H1 (cell line): ENCODE measurements around the gene NRAS. TPM values are rescaled to one million over a fixed set of nuclear protein-coding genes. Genes with fewer than 3 reads are reported as not detected.

Source experiments
- CTCF ChIA-PET: fragments of 300-600 bp; sonication (Branson Sonifier 250); formaldehyde crosslinking; loops from one replicate; lab custom pipeline; 2021; ENCODE audit not compliant: partially characterized antibody; lab: Charles Lee
- POLR2A ChIA-PET: fragments of 300-600 bp; sonication (Branson Sonifier 250); formaldehyde crosslinking; loops from one replicate; lab custom pipeline; 2021; ENCODE audit warnings: inconsistent platforms; ENCODE audit not compliant: partially characterized antibody; lab: Charles Lee
- DNase-seq, 2 experiments: peaks; one replicate each; pipeline versions ENCODE4 v3.0.0 to v3.0.0-alpha.2; 2010 to 2022; ENCODE audit warnings: low spot score in 2 of 2, low read depth in 1 of 2, mixed read lengths in 1 of 2
- FAIRE-seq: peaks from 2 replicates; lab custom pipeline; 2011; peaks lifted over from hg19 to GRCh38; lab: Jason Lieb, UNC
- H2AFZ ChIP-seq: 2 replicates; pipeline ENCODE4 v1.8.1; 2012; ENCODE audit warnings: low read length, inconsistent platforms
- H2AK5ac ChIP-seq: 2 replicates; pipeline ENCODE4 v1.6.1; 2013; ENCODE audit warnings: low read depth, low read length
- H2BK120ac ChIP-seq: replicated peaks from 2 replicates; pipeline ENCODE3; 2013; ENCODE audit warnings: low read depth, low read length, inconsistent platforms
- H2BK12ac ChIP-seq: 2 replicates; pipeline ENCODE4 v1.6.1; 2013; ENCODE audit warnings: low read depth, low read length
- H2BK15ac ChIP-seq: 2 replicates; pipeline ENCODE4 v1.6.1; 2013; ENCODE audit warnings: low read length
- H2BK20ac ChIP-seq: 2 replicates; pipeline ENCODE4 v1.6.1; 2013; ENCODE audit warnings: low read length
- H2BK5ac ChIP-seq: 2 replicates; pipeline ENCODE4 v1.6.1; 2013; ENCODE audit warnings: low read depth, low read length
- H3K14ac ChIP-seq: 2 replicates; pipeline ENCODE4 v1.6.1; 2013; ENCODE audit warnings: inconsistent platforms; ENCODE audit not compliant: insufficient read length
- H3K18ac ChIP-seq: 2 replicates; pipeline ENCODE4 v1.6.1; 2013; ENCODE audit warnings: low read length; ENCODE audit errors: extremely low read depth
- H3K23ac ChIP-seq: 2 replicates; pipeline ENCODE4 v1.6.1; 2013; ENCODE audit warnings: inconsistent platforms; ENCODE audit not compliant: insufficient read length
- H3K23me2 ChIP-seq: 2 replicates; pipeline ENCODE4 v1.6.1; 2013; ENCODE audit warnings: low read depth, low read length
- H3K27ac ChIP-seq: 2 replicates; pipeline ENCODE4 v1.6.1; 2011; ENCODE audit warnings: low read depth, low read length, inconsistent platforms
- H3K27me3 ChIP-seq, 4 experiments: replicated peaks in 1 of 4; 1 replicate in 1 of 4; 2 replicates in 3 of 4; pipeline versions ENCODE4 v1.6.1 to v1.8.1; 2011 to 2013; ENCODE audit warnings: low read length in 3 of 4, mild to moderate bottlenecking in 3 of 4, inconsistent platforms in 2 of 4, mixed read lengths in 2 of 4, moderate library complexity in 1 of 4; ENCODE audit not compliant: control insufficient read depth in 3 of 4, insufficient read depth in 3 of 4; ENCODE audit errors: extremely low read depth in 1 of 4
- H3K36me3 ChIP-seq, 4 experiments: 2 replicates each; pipeline versions ENCODE4 v1.6.1 to v1.8.1; 2011 to 2013; ENCODE audit warnings: mild to moderate bottlenecking in 4 of 4, low read length in 3 of 4, moderate library complexity in 2 of 4, control low read depth in 1 of 4, inconsistent platforms in 1 of 4; ENCODE audit not compliant: insufficient read depth in 4 of 4, control insufficient read depth in 2 of 4
- H3K4ac ChIP-seq: replicated peaks from 2 replicates; pipeline ENCODE3; 2013; ENCODE audit warnings: low read length, low read depth, mixed read lengths, inconsistent platforms; ENCODE audit not compliant: insufficient read length
- H3K4me1 ChIP-seq, 4 experiments: replicated peaks in 1 of 4; 1 replicate in 1 of 4; 2 replicates in 3 of 4; pipeline versions ENCODE4 v1.6.1 to v1.8.1; 2011 to 2013; ENCODE audit warnings: low read length in 3 of 4, inconsistent platforms in 2 of 4, mixed read lengths in 1 of 4; ENCODE audit not compliant: insufficient read depth in 4 of 4, control insufficient read depth in 3 of 4
- H3K4me2 ChIP-seq, 2 experiments: 2 replicates each; pipeline versions ENCODE4 v1.6.1 to v1.8.1; 2011 to 2013; ENCODE audit warnings: low read depth in 2 of 2, low read length in 2 of 2, control low read depth in 1 of 2, inconsistent platforms in 1 of 2, mild to moderate bottlenecking in 1 of 2; ENCODE audit not compliant: insufficient read depth in 1 of 2
- H3K4me3 ChIP-seq, 4 experiments: fragments of 200-600, 300-600 bp in 1 of 4; sonication (generic), shearing (Covaris generic), sonication (Bioruptor Twin) in 1 of 4; 2 replicates each; pipeline versions ENCODE4 v1.5.1 to v1.8.1; 2011 to 2016; ENCODE audit warnings: low read length in 4 of 4, low read depth in 3 of 4, control low read depth in 2 of 4, inconsistent platforms in 2 of 4, mild to moderate bottlenecking in 2 of 4, mixed read lengths in 1 of 4, moderate library complexity in 1 of 4; ENCODE audit not compliant: insufficient read depth in 2 of 4; ENCODE audit errors: extremely low read depth in 1 of 4
- H3K56ac ChIP-seq: replicated peaks from 2 replicates; pipeline ENCODE3; 2013; ENCODE audit warnings: low read depth, mild to moderate bottlenecking, mixed read lengths, low read length, inconsistent platforms; ENCODE audit not compliant: insufficient read length
- H3K79me1 ChIP-seq: 2 replicates; pipeline ENCODE4 v1.6.1; 2013; ENCODE audit warnings: low read depth, low read length, control low read depth
- H3K79me2 ChIP-seq, 2 experiments: 2 replicates each; pipeline versions ENCODE4 v1.6.1 to v1.8.1; 2012 to 2013; ENCODE audit warnings: low read length in 2 of 2, mild to moderate bottlenecking in 2 of 2, inconsistent platforms in 1 of 2; ENCODE audit not compliant: insufficient read depth in 2 of 2, control insufficient read depth in 1 of 2
- H3K9ac ChIP-seq, 4 experiments: replicated peaks in 1 of 4; 1 replicate in 1 of 4; 2 replicates in 3 of 4; pipeline versions ENCODE4 v1.6.1 to v1.8.1; 2011 to 2013; ENCODE audit warnings: low read depth in 3 of 4, low read length in 3 of 4, control low read depth in 2 of 4, mild to moderate bottlenecking in 2 of 4, moderate library complexity in 2 of 4, inconsistent platforms in 1 of 4; ENCODE audit errors: extremely low read depth in 1 of 4
- H3K9me3 ChIP-seq, 2 experiments: 2 replicates each; pipeline versions ENCODE4 v1.6.1 to v1.8.1; 2012 to 2013; ENCODE audit warnings: mild to moderate bottlenecking in 2 of 2, moderate library complexity in 2 of 2, control low read depth in 1 of 2, inconsistent platforms in 1 of 2, low read depth in 1 of 2, low read length in 1 of 2, mixed read lengths in 1 of 2; ENCODE audit not compliant: insufficient read depth in 2 of 2
- H4K20me1 ChIP-seq, 2 experiments: replicated peaks in 1 of 2; 2 replicates each; pipeline versions ENCODE3 to v1.8.1; 2011 to 2013; ENCODE audit warnings: inconsistent platforms in 2 of 2, low read length in 2 of 2, mild to moderate bottlenecking in 1 of 2; ENCODE audit not compliant: insufficient read depth in 2 of 2, control insufficient read depth in 1 of 2
- H4K5ac ChIP-seq: 2 replicates; pipeline ENCODE4 v1.6.1; 2013; ENCODE audit warnings: low read length, low read depth, mixed read lengths, inconsistent platforms; ENCODE audit not compliant: insufficient read length
- H4K8ac ChIP-seq: 2 replicates; pipeline ENCODE4 v1.8.0; 2013; ENCODE audit warnings: mild to moderate bottlenecking, moderate library complexity, low read length, inconsistent platforms; ENCODE audit not compliant: insufficient read depth; ENCODE audit errors: extremely low read depth
- H4K91ac ChIP-seq: replicated peaks from 2 replicates; pipeline ENCODE3; 2013; ENCODE audit warnings: low read length, mixed read lengths, inconsistent platforms; ENCODE audit not compliant: insufficient read length
- ATF2 ChIP-seq: IDR thresholded peaks from 2 replicates; pipeline ENCODE4 v1.6.1; 2012; ENCODE audit warnings: low read length, inconsistent platforms
- BACH1 ChIP-seq: IDR thresholded peaks from 2 replicates; pipeline ENCODE4 v1.6.1; 2012; ENCODE audit warnings: low read length, improper control_type of control experiment
- CBX5 ChIP-seq: fragments of 300-800, 300-1000 bp; sonication (generic); IDR thresholded peaks from 2 replicates; pipeline ENCODE4 v1.7.1; 2016; ENCODE audit warnings: antibody characterized with exemption, low read length, low read depth
- CHD1 ChIP-seq: IDR thresholded peaks from 2 replicates; pipeline ENCODE4 v1.6.1; 2012; ENCODE audit warnings: low read depth, low read length, improper control_type of control experiment
- CHD2 ChIP-seq: IDR thresholded peaks from 2 replicates; pipeline ENCODE4 v1.6.1; 2012; ENCODE audit warnings: low read length, improper control_type of control experiment
- CTBP2 ChIP-seq: IDR thresholded peaks from 2 replicates; pipeline ENCODE4 v1.7.0; 2011; ENCODE audit warnings: borderline replicate concordance, mild to moderate bottlenecking, moderate library complexity, mixed read lengths, low read length; ENCODE audit not compliant: insufficient read depth, insufficient read length
- GTF2F1 ChIP-seq: IDR thresholded peaks from 2 replicates; pipeline ENCODE4 v1.6.1; 2012; ENCODE audit warnings: low read depth, low read length, improper control_type of control experiment, borderline replicate concordance
- KDM4A ChIP-seq: IDR thresholded peaks from one replicate; pipeline ENCODE4 v1.7.1; 2012; ENCODE audit warnings: low read depth, mild to moderate bottlenecking, moderate library complexity, low read length, inconsistent platforms; ENCODE audit not compliant: severe bottlenecking
- POU5F1 ChIP-seq: IDR thresholded peaks from 2 replicates; pipeline ENCODE4 v1.6.1; 2011; ENCODE audit warnings: low read depth, mild to moderate bottlenecking, low read length, moderate library complexity
- RAD21 ChIP-seq, 2 experiments: IDR thresholded peaks in 1 of 2; conservative IDR thresholded peaks in 1 of 2; 2 replicates each; pipeline ENCODE4 v1.6.1; 2011; ENCODE audit warnings: low read depth in 2 of 2, low read length in 2 of 2, improper control_type of control experiment in 1 of 2, inconsistent platforms in 1 of 2, mild to moderate bottlenecking in 1 of 2, moderate library complexity in 1 of 2
- RNF2 ChIP-seq: fragments of 200-900, 300-1000 bp; sonication (generic); IDR thresholded peaks from 2 replicates; pipeline ENCODE4 v1.7.1; 2016; ENCODE audit warnings: borderline replicate concordance, low read depth, mild to moderate bottlenecking, antibody characterized with exemption, low read length; ENCODE audit not compliant: poor library complexity, severe bottlenecking; ENCODE audit errors: missing control alignments
- ZNF274 ChIP-seq: IDR thresholded peaks from 2 replicates; pipeline ENCODE4 v1.7.0; 2012; ENCODE audit warnings: low read length, borderline replicate concordance; ENCODE audit errors: extremely low read depth
- WGBS, 2 experiments: shearing (Covaris generic) in 1 of 2; methylation state at CpG; one replicate each; pipeline versions ENCODE4 v1.1.6 to v1.1.7; 2013 to 2015; ENCODE audit warnings: low lambda C conversion rate in 2 of 2, mixed read lengths in 2 of 2, inconsistent platforms in 1 of 2, low coverage in 1 of 2, missing lambda C conversion rate in 1 of 2; ENCODE audit not compliant: insufficient replicate concordance in 2 of 2, insufficient coverage in 1 of 2, insufficient read length in 1 of 2; ENCODE audit errors: extremely low coverage in 1 of 2, missing lambda C conversion rate in 1 of 2; 5-methylcytosine and 5-hydroxymethylcytosine counted together
- polyA plus RNA-seq, 7 experiments: library from polyadenylated mRNA; depleted of rRNA in 3 of 7; stranded (reverse) in 5 of 7; unstranded in 2 of 7; fragments of >200 nt in 5 of 7; fragments of 200-250 nt in 2 of 7; gene quantifications; 1 replicate in 5 of 7; 2 replicates in 1 of 7; 4 replicates in 1 of 7; pipeline versions ENCODE4 v1.2.1 to v1.2.3, GENCODE V29; 2011 to 2013; ENCODE audit warnings: missing spikeins in 2 of 7, mixed read lengths in 2 of 7
- total RNA-seq: library from RNA; stranded (reverse); fragmentation: NEBNext Ultra II Directional; extraction: Animal tissue kit (Norgen Biotek cat#: 25700); gene quantifications from 2 replicates; pipeline ENCODE4 v1.2.1, GENCODE V29; 2021

NRAS gene
- total and polyA plus RNA-seq, 2 of the 8 experiments (the other 6 are each of a cell fraction or from before 2014, with no cell fraction given) = 24.5 to 65.1 TPM

DNA sequence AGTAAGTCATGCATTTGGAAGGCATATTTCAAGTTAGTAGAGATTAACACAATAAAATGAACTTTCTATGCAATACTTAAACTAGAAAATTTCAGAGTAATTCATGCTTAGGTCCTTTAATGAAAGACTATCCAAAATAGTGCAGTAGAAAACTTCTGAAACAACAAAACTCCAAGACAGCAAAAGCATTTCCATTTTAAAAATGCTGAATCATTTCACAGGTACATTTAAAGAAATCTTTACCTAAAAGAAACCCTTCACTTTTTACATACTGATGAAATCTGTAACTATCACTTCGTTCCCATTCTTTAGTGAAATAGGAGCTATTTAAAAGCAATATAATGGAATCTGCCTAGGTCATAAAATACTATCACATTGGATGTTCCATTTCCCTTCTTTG, 23.8 kb upstream of the NRAS start:
- H3K14ac ChIP-seq = no peak overlapping the region
- no peaks in the 10 kb centered on the region for H3K23me2 ChIP-seq
- no peak overlapping the region for H2BK20ac ChIP-seq
- H3K9me3 ChIP-seq = no peaks in the 10 kb centered on the region
- H2BK5ac ChIP-seq = no peak overlapping the region
- no peak overlapping the region for H2BK12ac ChIP-seq
- POLR2A ChIA-PET = interaction anchor here (1.0 to 3.6 kb wide), 5 partner anchors 8 to 24 kb away, joined by 3 to 13 read pairs (median 5); no protein-coding TSS in a partner anchor
- no peak for FAIRE-seq
- H3K27me3 ChIP-seq = no peaks in the 10 kb centered on the region
- H3K4me1 ChIP-seq = no peaks in the 10 kb centered on the region
- H3K79me2 ChIP-seq = peaks cover 6 to 83% of the 10 kb centered on the region in 2 experiments; a peak in 3 of 4 replicates
- DNase-seq = no peak
- 92% methylated on average over 1 of the region's 1 CpG; no CpG with 5 or more reads in 1 of the 2 experiments for WGBS, 2 experiments
- no peak overlapping the region for H3K27ac ChIP-seq
- H3K4me2 ChIP-seq = no peak overlapping the region
- no peak overlapping the region for H2AK5ac ChIP-seq
- no peak overlapping the region for H3K18ac ChIP-seq
- CTCF ChIA-PET = no interaction called here
- no peak overlapping the region for H4K5ac ChIP-seq
- peaks cover 7 to 10% of the 10 kb centered on the region in 2 experiments for H4K20me1 ChIP-seq
- H2BK15ac ChIP-seq = no peak overlapping the region
- no peak overlapping the region for H4K8ac ChIP-seq
- H3K9ac ChIP-seq = no peak overlapping the region
- no peak overlapping the region for H2BK120ac ChIP-seq
- H3K36me3 ChIP-seq = peaks cover 24 to 68% (median 35%) of the 10 kb centered on the region in 4 experiments
- no peak overlapping the region for H3K4ac ChIP-seq
- no peak overlapping the region for H3K4me3 ChIP-seq
- H2AFZ ChIP-seq = no peak overlapping the region
- no peak overlapping the region for H3K56ac ChIP-seq
- H3K79me1 ChIP-seq = 0 out of 2 replicates have a peak, but pooled peaks cover 2% of the 10 kb centered on the region
- H4K91ac ChIP-seq = no peak overlapping the region
- no peak overlapping the region for H3K23ac ChIP-seq
- TF ChIP-seq ZNF274 = no peak
- TF ChIP-seq RNF2 = no peak
- no peak for TF ChIP-seq GTF2F1
- TF ChIP-seq BACH1 = no peak
- TF ChIP-seq KDM4A = no peak
- no peak for TF ChIP-seq ATF2
- no peak for TF ChIP-seq RAD21 (IDR thresholded peaks at IDR 0.05 in 1 of 2, conservative IDR thresholded peaks at IDR 0.05 in 1 of 2; ENCODE audit: low read depth in 2 of 2, low read length in 2 of 2)
- no peak for TF ChIP-seq CTBP2
- TF ChIP-seq CBX5 = no peak
- no peak for TF ChIP-seq CHD2
- no peak for TF ChIP-seq CHD1
- no peak for TF ChIP-seq POU5F1
